GM21825 (cell line): Measurements from ENCODE around the gene ZBTB25.

ENCODE experiments used
- ATAC-seq: cut with Tn5 transposase; IDR thresholded peaks from one replicate; pipeline ENCODE4 v1.9.1; 2021; ENCODE audit warnings: mild to moderate bottlenecking, moderate library complexity; ENCODE audit not compliant: unreplicated experiment

ZBTB25 gene

GRCh38 chr14:64478634-64479250, 24.9 kb downstream of the ZBTB25 start:
- no peak for ATAC-seq

- no peak for ATAC-seq
Measured at GRCh38 chr14:64476438-64476837, 27.2 kb downstream of the ZBTB25 start.

GRCh38 chr14:64475585-64476273, 27.9 kb downstream of the ZBTB25 start:
- no peak for ATAC-seq

GRCh38 chr14:64474698-64475097, 28.9 kb downstream of the ZBTB25 start:
- ATAC-seq = no peak

- no peak for ATAC-seq
Measured at GRCh38 chr14:64474041-64474440, 29.6 kb downstream of the ZBTB25 start.

- ATAC-seq = no peak
Measured at GRCh38 chr14:64468451-64468850, 35.2 kb downstream of the ZBTB25 start.

- no peak for ATAC-seq
Measured at GRCh38 chr14:64467566-64467965, 36.1 kb downstream of the ZBTB25 start.

GRCh38 chr14:64467101-64467500, 36.5 kb downstream of the ZBTB25 start:
- no peak for ATAC-seq

- no peak for ATAC-seq
Measured at GRCh38 chr14:64465831-64466554, 37.6 kb downstream of the ZBTB25 start.

GRCh38 chr14:64465191-64465822, 38.3 kb downstream of the ZBTB25 start, which contains the start of gene AKAP5:
AKAP5 (plus strand) TSS chr14:64465499; CDS start chr14:64468395, 2,896 bp downstream.
- peak; percentile 65 for ATAC-seq

GRCh38 chr14:64464651-64465050, 39.0 kb downstream of the ZBTB25 start:
- ATAC-seq = no peak

- ATAC-seq = no peak
Measured at GRCh38 chr14:64463873-64464272, 39.8 kb downstream of the ZBTB25 start.

GRCh38 chr14:64463195-64463594, 40.4 kb downstream of the ZBTB25 start:
- no peak for ATAC-seq

- no peak for ATAC-seq
Measured at GRCh38 chr14:64461221-64461620, 42.4 kb downstream of the ZBTB25 start.

GRCh38 chr14:64459405-64460136, 44.1 kb downstream of the ZBTB25 start:
- no peak for ATAC-seq

- no peak for ATAC-seq
Measured at GRCh38 chr14:64454671-64455070, 49.0 kb downstream of the ZBTB25 start.

GRCh38 chr14:64450255-64450654, 53.4 kb downstream of the ZBTB25 start:
- ATAC-seq = no peak

- ATAC-seq = no peak
Measured at GRCh38 chr14:64447876-64448670, 55.6 kb downstream of the ZBTB25 start.

GRCh38 chr14:64444984-64445845, 58.4 kb downstream of the ZBTB25 start:
- peak; percentile 95 for ATAC-seq
